Amniotic stem cell (primary cell): ENCODE data around the gene CSMD2.

Source experiments
- DNase-seq: peaks from one replicate; lab custom pipeline; 2025; lab: John Stamatoyannopoulos, UW

The CSMD2 gene

GRCh38 chr1:33716976-33717688, 447.9 kb downstream of the CSMD2 start:
- DNase-seq: no peak

DNA sequence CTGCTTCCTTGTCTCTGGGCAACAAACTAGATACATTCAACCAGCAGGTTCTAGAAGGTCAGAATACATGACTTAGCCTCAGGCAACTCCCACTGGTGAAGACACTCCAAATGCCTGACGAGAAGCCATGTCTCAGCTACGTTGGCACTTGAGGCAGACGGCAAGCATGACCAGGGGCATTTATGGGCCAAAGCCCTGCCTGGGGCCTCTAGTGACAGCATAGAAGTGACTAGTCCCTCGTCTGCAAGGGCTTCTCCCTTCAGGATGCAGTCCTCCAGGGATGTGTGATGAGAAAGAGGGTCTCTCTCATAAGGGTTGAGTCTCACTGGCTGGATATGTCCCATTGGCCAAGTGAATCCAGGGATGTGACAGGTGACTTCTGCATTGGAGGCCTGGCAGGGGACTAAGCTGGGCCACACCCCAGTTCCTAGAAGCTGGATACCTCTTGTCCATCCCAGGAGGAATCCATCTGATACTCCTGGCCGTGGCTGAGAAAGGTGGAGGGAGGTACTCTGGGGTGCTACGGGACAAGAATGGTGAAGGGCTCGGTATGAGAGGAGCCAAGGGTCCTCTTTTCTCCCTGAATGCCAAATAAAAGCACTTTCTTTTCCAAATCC, 449.7 kb downstream of the CSMD2 start:
- DNase-seq: no peak

GRCh38 chr1:33714421-33714820, 450.6 kb downstream of the CSMD2 start:
- DNase-seq: no peak

- DNase-seq: no peak
Observed at GRCh38 chr1:33713058-33713877, 451.8 kb downstream of the CSMD2 start.

DNA sequence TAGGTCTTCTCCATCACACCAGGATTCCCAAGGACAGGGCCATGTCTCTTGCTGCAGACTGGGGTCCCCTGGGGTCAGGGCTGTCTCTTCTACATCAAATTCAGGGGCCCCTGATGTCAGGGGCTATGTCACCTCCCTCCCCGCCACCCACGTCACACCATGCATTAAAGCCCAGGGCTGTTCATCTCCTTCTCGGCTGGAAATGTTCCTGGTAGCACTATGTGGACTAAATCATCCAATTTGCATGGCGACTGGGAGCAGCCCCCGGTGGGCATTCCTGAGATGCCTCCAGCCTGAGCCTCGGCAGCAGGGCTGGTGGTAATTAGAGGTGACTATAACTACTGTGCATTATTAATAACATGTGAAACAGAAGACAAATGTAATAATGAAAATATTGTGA, 452.8 kb downstream of the CSMD2 start:
- no peak for DNase-seq

GRCh38 chr1:33711511-33711910, 453.5 kb downstream of the CSMD2 start:
- no peak for DNase-seq

- DNase-seq: no peak
Observed at GRCh38 chr1:33710967-33711366, 454.1 kb downstream of the CSMD2 start.

GRCh38 chr1:33709783-33710718, 455.0 kb downstream of the CSMD2 start:
- no peak for DNase-seq

GRCh38 chr1:33709174-33709782, 455.8 kb downstream of the CSMD2 start:
- no peak for DNase-seq

DNA sequence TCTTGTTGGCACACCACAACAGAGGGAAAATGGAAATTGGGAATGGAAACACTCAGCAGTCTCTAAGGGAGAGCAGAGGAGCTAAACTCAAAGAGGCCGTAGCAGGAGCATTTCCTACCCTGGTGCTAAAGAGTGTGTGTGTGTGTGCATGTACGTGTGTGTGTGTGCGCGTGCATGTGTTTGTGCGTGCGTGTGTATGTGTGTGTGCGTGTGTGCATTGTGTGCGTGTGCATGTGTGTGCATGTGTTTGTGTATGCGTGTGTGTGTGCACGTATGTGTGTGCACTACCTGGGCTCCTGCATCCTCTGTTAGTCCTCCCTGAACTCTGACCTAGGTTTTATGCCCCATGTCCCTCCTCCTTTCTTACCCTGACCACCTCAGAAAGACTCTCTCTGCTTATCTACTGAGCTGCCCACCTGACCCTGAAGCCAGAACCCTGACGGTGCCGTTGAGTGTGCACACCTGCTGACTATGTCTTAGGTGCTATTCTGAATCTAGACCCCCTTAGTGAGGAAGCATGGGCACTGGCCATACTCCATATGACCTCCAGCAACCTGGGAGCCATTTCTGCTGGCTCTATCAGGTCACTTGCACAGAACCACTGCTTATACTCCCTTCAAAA, 458.3 kb downstream of the CSMD2 start:
- no peak for DNase-seq

- no peak for DNase-seq
Observed at GRCh38 chr1:33703464-33703863, 461.6 kb downstream of the CSMD2 start.

GRCh38 chr1:33698361-33699035, 466.5 kb downstream of the CSMD2 start:
- no peak for DNase-seq

DNA sequence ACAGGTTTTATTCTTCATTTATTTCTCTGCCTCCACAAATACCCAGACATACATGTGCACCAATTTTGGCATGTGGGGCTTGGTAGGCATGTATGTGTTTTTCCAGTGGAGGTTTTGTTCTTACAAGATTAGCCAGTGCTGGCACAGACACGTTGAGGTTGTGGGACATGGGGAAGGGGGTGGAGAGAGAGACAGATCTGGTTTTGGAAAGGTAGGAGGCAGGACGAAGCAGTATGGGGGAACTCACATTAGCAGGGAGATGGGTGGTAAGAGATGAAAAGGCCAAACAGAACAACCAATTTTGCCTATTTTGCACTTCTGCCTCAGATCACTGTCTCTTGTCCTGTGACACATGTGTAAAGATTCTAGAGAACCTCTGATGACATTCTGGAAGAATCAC, 467.2 kb downstream of the CSMD2 start:
- no peak for DNase-seq

DNA sequence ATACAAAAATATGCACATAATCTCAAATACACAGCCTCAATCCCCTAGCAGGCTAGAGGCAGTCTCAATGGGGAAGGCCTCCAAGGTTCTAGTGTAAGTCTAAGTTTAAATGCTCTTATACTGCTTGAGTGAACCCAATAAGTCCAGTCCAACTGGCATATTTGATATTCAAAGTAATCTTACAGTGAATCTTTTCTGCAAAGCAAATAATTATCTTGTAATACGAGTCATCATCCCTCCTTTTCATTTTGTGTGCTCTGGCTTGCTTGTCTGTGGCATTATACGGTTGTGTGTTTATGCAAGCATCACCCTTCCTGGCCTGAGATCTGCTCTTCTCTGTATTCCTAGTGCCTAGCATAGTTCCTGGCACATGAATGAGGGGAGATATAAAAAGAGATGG, 468.1 kb downstream of the CSMD2 start:
- no peak for DNase-seq

GRCh38 chr1:33696311-33696710, 468.7 kb downstream of the CSMD2 start:
- no peak for DNase-seq

GRCh38 chr1:33692206-33693188, 472.5 kb downstream of the CSMD2 start:
- DNase-seq: no peak

- DNase-seq: no peak
Observed at GRCh38 chr1:33687000-33687399, 478.0 kb downstream of the CSMD2 start.

- no peak for DNase-seq
Observed at GRCh38 chr1:33686551-33686950, 478.5 kb downstream of the CSMD2 start.

- DNase-seq: no peak
Observed at GRCh38 chr1:33685256-33685655, 479.8 kb downstream of the CSMD2 start.
